Measurements from ENCODE around the gene PLAGL2. TPM values are rescaled to one million over a fixed set of nuclear protein-coding genes. Genes with fewer than 3 reads are reported as not detected.

Gene PLAGL2
- total RNA-seq, 2 experiments from 2014 or later = 15.6 to 16.9 TPM

DNA sequence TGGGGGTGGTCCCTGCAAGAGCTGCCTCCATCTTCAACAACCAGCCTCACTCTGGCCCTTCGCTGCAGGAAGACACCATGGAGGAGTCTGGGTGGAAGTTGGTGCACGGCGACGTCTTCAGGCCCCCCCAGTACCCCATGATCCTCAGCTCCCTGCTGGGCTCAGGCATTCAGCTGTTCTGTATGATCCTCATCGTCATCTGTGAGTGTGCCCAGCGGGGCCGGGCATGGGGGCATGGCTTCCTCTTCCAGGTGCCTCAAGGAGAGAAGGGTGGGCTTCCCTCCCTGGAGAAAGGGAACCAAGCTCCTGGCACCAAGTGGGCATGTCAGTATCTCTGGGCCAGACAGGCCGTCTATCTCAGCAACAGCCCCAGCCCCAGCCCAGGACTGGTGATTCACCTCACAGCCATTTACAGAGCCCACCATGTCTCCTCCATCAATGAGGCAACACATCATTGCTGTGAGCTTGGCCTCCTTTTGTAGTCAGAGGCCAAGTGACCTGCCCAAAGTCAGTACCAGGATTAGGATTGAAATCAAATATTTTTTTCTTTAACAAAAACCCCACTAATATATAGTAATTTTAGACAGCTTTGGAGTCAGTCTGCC is 57.9 kb downstream of the PLAGL2 start:
- Mint-ChIP-seq H3K4me3 (no peak overlapping the region), H3K4me1 (ENCODE audit: low read depth) (no peaks in the 10 kb centered on the region), H3K9me3 (no peaks in the 10 kb centered on the region), H3K27ac (no peak overlapping the region), H3K27me3 (no peaks in the 10 kb centered on the region), H3K36me3 (ENCODE audit: low read depth) (peaks cover 79% of the 10 kb centered on the region)
- CTCF ChIA-PET = no interaction called here
- no peak for DNase-seq
- Histone ChIP-seq H3K27me3 (ENCODE audit: control insufficient read depth in 1 of 2, insufficient read depth in 2 of 2, low read length in 2 of 2) (no peaks in the 10 kb centered on the region), H3K36me3 (ENCODE audit: insufficient read depth, low read length) (peaks cover 69% of the 10 kb centered on the region), H3K9me3 (ENCODE audit: control insufficient read depth in 1 of 2, insufficient read depth in 1 of 2, low read length in 2 of 2) (no peaks in the 10 kb centered on the region), H3K27ac (ENCODE audit: low read depth in 1 of 2, low read length in 2 of 2) (no peak overlapping the region), H3K4me1 (ENCODE audit: insufficient read depth, low read length) (no peaks in the 10 kb centered on the region), H3K4me3 (ENCODE audit: low read length) (no peak overlapping the region)
- POLR2A ChIA-PET = no interaction called here
- intact Hi-C loops (cut with DNase I, micrococcal nuclease) = no loop called here
- TF ChIP-seq, protein P1, sequence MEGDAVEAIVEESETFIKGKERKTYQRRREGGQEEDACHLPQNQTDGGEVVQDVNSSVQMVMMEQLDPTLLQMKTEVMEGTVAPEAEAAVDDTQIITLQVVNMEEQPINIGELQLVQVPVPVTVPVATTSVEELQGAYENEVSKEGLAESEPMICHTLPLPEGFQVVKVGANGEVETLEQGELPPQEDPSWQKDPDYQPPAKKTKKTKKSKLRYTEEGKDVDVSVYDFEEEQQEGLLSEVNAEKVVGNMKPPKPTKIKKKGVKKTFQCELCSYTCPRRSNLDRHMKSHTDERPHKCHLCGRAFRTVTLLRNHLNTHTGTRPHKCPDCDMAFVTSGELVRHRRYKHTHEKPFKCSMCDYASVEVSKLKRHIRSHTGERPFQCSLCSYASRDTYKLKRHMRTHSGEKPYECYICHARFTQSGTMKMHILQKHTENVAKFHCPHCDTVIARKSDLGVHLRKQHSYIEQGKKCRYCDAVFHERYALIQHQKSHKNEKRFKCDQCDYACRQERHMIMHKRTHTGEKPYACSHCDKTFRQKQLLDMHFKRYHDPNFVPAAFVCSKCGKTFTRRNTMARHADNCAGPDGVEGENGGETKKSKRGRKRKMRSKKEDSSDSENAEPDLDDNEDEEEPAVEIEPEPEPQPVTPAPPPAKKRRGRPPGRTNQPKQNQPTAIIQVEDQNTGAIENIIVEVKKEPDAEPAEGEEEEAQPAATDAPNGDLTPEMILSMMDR (IDR thresholded peaks at IDR 0.05) = no peak
- no peak for ATAC-seq (ENCODE audit: poor library complexity)

DNA sequence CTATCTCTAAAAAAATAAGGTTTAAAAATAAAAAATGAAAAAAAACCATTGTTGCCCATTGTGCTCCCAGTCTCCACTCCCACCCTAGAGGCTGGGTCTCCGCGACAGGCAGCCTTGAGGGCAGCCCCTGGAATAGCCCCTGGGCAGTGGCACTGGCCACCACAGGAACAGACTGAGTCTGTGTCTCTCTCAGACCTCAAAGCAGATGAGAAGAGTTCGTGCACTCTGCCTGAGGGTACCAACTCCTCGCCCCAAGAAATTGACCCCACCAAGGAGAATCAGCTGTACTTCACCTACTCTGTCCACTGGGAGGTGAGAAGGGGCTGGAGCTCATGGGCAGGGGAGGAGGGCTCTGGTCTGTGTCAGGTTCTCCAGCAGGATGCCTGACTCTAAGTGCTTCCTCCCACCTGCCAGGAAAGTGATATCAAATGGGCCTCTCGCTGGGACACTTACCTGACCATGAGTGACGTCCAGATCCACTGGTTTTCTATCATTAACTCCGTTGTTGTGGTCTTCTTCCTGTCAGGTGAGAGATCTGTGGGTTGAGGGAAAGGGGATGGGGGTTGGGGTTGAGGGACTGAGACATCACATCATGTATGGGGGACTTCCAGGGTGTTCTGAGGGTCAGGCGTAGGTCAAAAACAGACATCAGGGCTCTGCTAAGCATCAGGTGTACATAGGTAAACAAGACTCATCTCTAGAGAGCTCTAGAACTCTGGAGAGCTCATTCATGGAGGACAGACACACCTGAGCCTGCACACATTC is 62.5 kb downstream of the PLAGL2 start:
- DNase-seq (no peak), ATAC-seq (ENCODE audit: poor library complexity) (no peak)
- Mint-ChIP-seq H3K9me3 (no peaks in the 10 kb centered on the region), H3K36me3 (ENCODE audit: low read depth) (peaks cover 90% of the 10 kb centered on the region), H3K27me3 (no peaks in the 10 kb centered on the region), H3K4me1 (ENCODE audit: low read depth) (no peaks in the 10 kb centered on the region), H3K4me3 (no peak overlapping the region), H3K27ac (no peak overlapping the region)
- intact Hi-C loops (cut with DNase I, micrococcal nuclease) = no loop called here
- Histone ChIP-seq H3K27ac (ENCODE audit: low read depth in 1 of 2, low read length in 2 of 2) (no peak overlapping the region), H3K36me3 (ENCODE audit: insufficient read depth, low read length) (peaks cover 79% of the 10 kb centered on the region), H3K4me3 (ENCODE audit: low read length) (no peak overlapping the region), H3K27me3 (ENCODE audit: control insufficient read depth in 1 of 2, insufficient read depth in 2 of 2, low read length in 2 of 2) (no peaks in the 10 kb centered on the region), H3K4me1 (ENCODE audit: insufficient read depth, low read length) (no peaks in the 10 kb centered on the region), H3K9me3 (ENCODE audit: control insufficient read depth in 1 of 2, insufficient read depth in 1 of 2, low read length in 2 of 2) (no peaks in the 10 kb centered on the region)
- CTCF ChIA-PET = no interaction called here
- TF ChIP-seq, protein P1 (IDR thresholded peaks at IDR 0.05) = no peak
- POLR2A ChIA-PET = no interaction called here

GRCh38 chr20:32142991-32143390 is 64.6 kb downstream of the PLAGL2 start:
- DNase-seq = no peak
- Mint-ChIP-seq H3K27me3 (no peaks in the 10 kb centered on the region), H3K4me1 (ENCODE audit: low read depth) (no peaks in the 10 kb centered on the region), H3K4me3 (no peak overlapping the region), H3K27ac (no peak overlapping the region), H3K36me3 (ENCODE audit: low read depth) (peaks cover 88% of the 10 kb centered on the region), H3K9me3 (no peaks in the 10 kb centered on the region)
- H3K4me3 ChIP-seq (ENCODE audit: low read length) = no peak overlapping the region
- H3K27me3 ChIP-seq (ENCODE audit: control insufficient read depth in 1 of 2, insufficient read depth in 2 of 2, low read length in 2 of 2) = no peaks in the 10 kb centered on the region
- ATAC-seq (ENCODE audit: poor library complexity) = no peak
- POLR2A ChIA-PET = no interaction called here
- peaks cover 87% of the 10 kb centered on the region for H3K36me3 ChIP-seq (ENCODE audit: insufficient read depth, low read length)
- no peaks in the 10 kb centered on the region for H3K4me1 ChIP-seq (ENCODE audit: insufficient read depth, low read length)
- CTCF ChIA-PET = no interaction called here
- no peaks in the 10 kb centered on the region for H3K9me3 ChIP-seq (ENCODE audit: control insufficient read depth in 1 of 2, insufficient read depth in 1 of 2, low read length in 2 of 2)
- TF ChIP-seq, protein P1 (IDR thresholded peaks at IDR 0.05) = no peak
- no peak overlapping the region for H3K27ac ChIP-seq (ENCODE audit: low read depth in 1 of 2, low read length in 2 of 2)
- intact Hi-C loops (cut with DNase I, micrococcal nuclease) = no loop called here

Other genes with a start within 250 kb of the PLAGL2 start
- gene XKR7, start 239.6 kb downstream of the PLAGL2 start, total RNA-seq = not detected
- not detected for gene CCM2L, start 197.3 kb downstream of the PLAGL2 start, total RNA-seq
- 1 to 10 TPM in 1 of 2 experiments, under 1 TPM in 1; 0.67 to 1.0 TPM for gene HCK, start 155.5 kb downstream of the PLAGL2 start, total RNA-seq
- 10 to 100 TPM; 22.4 to 24.5 TPM for gene TM9SF4, start 98.0 kb downstream of the PLAGL2 start, total RNA-seq
- gene POFUT1, start 137 bp upstream of the PLAGL2 start, total RNA-seq = 1 to 10 TPM; 7.5 to 8.8 TPM
- gene KIF3B, start 69.9 kb upstream of the PLAGL2 start, total RNA-seq = 1 to 10 TPM; 7.3 TPM
- 100 to 1,000 TPM; 213 to 222 TPM for gene ASXL1, start 150.6 kb upstream of the PLAGL2 start, total RNA-seq

Data from CD4-positive, alpha-beta T cell (primary cell).